Upper lobe of left lung (tissue), 6 donors: ENCODE data around the gene FLNC. TPM values are rescaled to one million over a fixed set of nuclear protein-coding genes. Genes with fewer than 3 reads are reported as not detected.

ENCODE experiments used
- ATAC-seq, 2 donors: fragments of 200-7000 bp; cut with Tn5 transposase; one replicate each; pipeline ENCODE4 v1.9.1; 2022; ENCODE audit warnings: mild to moderate bottlenecking in 2 of 2, moderate library complexity in 2 of 2; ENCODE audit not compliant: low FRiP score in 2 of 2
- DNase-seq, 2 donors: peaks; one replicate each; pipeline ENCODE4 v3.0.0-alpha.2; 2019 to 2020
- H3K27ac ChIP-seq, 4 donors: fragments of 200-600 bp; sonication (generic); one replicate each; pipeline ENCODE4 v1.5.1; 2016 to 2019
- H3K27me3 ChIP-seq, 4 donors: fragments of 200-600 bp; sonication (generic); one replicate each; pipeline ENCODE4 v1.5.1; 2017 to 2019
- H3K36me3 ChIP-seq, 4 donors: fragments of 200-600 bp; sonication (generic); one replicate each; pipeline ENCODE4 v1.5.1; 2016 to 2019
- H3K4me1 ChIP-seq, 4 donors: fragments of 200-600 bp; sonication (generic); one replicate each; pipeline ENCODE4 v1.5.1; 2018 to 2019
- H3K4me3 ChIP-seq, 4 donors: fragments of 200-600 bp; sonication (generic); one replicate each; pipeline ENCODE4 v1.5.1; 2017 to 2019; ENCODE audit warnings: mild to moderate bottlenecking in 2 of 4, moderate library complexity in 1 of 4
- H3K9me3 ChIP-seq, 4 donors: fragments of 200-600 bp; sonication (generic); one replicate each; pipeline ENCODE4 v1.5.1; 2018 to 2019
- CTCF ChIP-seq, 6 experiments: fragments of 450-650 bp in 4 of 6; fragments of 200-600 bp in 2 of 6; sonication (generic) in 2 of 6; IDR thresholded peaks; one replicate each; pipeline ENCODE4 v1.5.1; 2016 to 2019; ENCODE audit warnings: antibody characterized with exemption in 6 of 6
- EP300 ChIP-seq, 4 donors: sonication (generic); formaldehyde crosslinking; IDR thresholded peaks; one replicate each; pipeline ENCODE4 v1.5.1; 2017; ENCODE audit warnings: antibody characterized with exemption in 4 of 4, control low read depth in 2 of 4
- POLR2A ChIP-seq, 4 donors: fragments of 450-650 bp; IDR thresholded peaks; one replicate each; pipeline ENCODE4 v1.5.1; 2016 to 2017; ENCODE audit warnings: antibody characterized with exemption in 4 of 4, mild to moderate bottlenecking in 2 of 4
- POLR2AphosphoS5 ChIP-seq, 2 donors: sonication (generic); formaldehyde crosslinking; IDR thresholded peaks; one replicate each; pipeline ENCODE4 v1.5.1; 2017; ENCODE audit warnings: antibody characterized with exemption in 2 of 2
- WGBS, 2 donors: methylation state at CpG; one replicate each; pipeline ENCODE4 v1.1.5; 2017 to 2018; 5-methylcytosine and 5-hydroxymethylcytosine counted together
- total RNA-seq, 6 donors: library from RNA; depleted of rRNA in 4 of 6; stranded (reverse); fragments of >200 nt in 4 of 6; gene quantifications; one replicate each; pipeline versions ENCODE4 v1.1.0 to v1.2.1, GENCODE V29; 2016 to 2021
- donor health status: DM: no; HTN: no; CAD: no; lungs with moderate emphysema.
- donor health status: DM: no; HTN: yes; CAD: no; lungs with severe emphysema.

The FLNC gene
- total RNA-seq, 6 donors from 2014 or later, result 2.1 to 19.6 (median 4.9) TPM

DNA sequence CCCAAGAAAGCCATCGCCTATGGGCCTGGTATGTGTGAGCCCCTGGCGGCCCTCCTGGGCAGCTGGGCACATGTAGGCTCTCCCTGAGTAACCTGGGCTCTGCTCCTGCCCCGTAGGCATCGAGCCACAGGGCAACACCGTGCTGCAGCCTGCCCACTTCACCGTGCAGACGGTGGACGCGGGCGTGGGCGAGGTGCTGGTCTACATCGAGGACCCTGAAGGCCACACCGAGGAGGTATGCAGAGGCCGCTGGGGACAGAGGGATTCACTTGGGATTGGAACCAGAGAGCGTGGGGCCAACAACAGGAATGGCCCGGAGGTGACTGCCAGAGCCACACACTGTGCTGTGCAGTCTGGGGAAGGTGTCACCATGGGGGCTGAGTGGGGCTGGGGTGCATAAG lies 7.3 kb downstream of the FLNC start:
- WGBS, 2 donors, result 92 to 93% methylated on average over 10 to 16 of the region's 16 CpGs
- H3K9me3 ChIP-seq, result no peaks in the 10 kb centered on the region
- no peak for TF ChIP-seq EP300 (IDR thresholded peaks at IDR 0.05)
- no peak for TF ChIP-seq CTCF (IDR thresholded peaks at IDR 0.05)
- TF ChIP-seq POLR2A (IDR thresholded peaks at IDR 0.05), result no peak
- no peak for TF ChIP-seq POLR2AphosphoS5 (IDR thresholded peaks at IDR 0.05)
- DNase-seq (peak in 1 of 2 donors; percentile 74), ATAC-seq (no peak)
- peaks cover 0 to 13% (median 4%) of the 10 kb centered on the region in 4 donors for H3K4me1 ChIP-seq
- H3K36me3 ChIP-seq, result no peaks in the 10 kb centered on the region
- peaks cover 0 to 7% (median 1%) of the 10 kb centered on the region in 4 donors for H3K27me3 ChIP-seq
- no peak overlapping the region for H3K4me3 ChIP-seq
- no peak overlapping the region for H3K27ac ChIP-seq

DNA sequence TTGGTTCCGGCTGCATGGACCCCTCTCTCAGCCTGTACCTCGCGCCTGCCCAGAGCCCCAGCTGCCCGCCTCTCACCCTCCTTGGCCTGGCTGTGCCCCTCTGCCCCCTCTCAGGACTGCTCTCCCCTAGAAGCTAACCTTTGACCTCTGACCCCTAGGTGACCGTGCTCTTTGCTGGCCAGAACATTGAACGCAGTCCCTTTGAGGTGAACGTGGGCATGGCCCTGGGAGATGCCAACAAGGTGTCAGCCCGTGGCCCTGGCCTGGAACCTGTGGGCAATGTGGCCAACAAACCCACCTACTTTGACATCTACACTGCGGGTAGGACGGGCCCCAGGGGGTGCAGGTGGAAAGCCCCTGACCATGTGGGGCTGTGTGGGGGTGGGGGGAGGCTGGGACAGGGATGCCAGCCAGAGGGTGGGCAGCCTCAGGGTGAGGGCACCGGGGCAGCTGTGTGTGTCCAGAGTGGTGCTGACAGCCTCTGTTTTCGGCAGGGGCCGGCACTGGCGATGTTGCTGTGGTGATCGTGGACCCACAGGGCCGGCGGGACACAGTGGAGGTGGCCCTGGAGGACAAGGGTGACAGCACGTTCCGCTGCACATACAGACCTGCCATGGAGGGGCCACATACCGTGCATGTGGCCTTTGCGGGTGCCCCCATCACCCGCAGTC lies 8.0 kb downstream of the FLNC start:
- no peak overlapping the region for H3K4me3 ChIP-seq
- peaks cover 0 to 6% (median under 1%) of the 10 kb centered on the region in 4 donors for H3K4me1 ChIP-seq
- no peak overlapping the region for H3K27ac ChIP-seq
- no peaks in the 10 kb centered on the region for H3K27me3 ChIP-seq
- H3K36me3 ChIP-seq, result no peaks in the 10 kb centered on the region
- DNase-seq (peak in 1 of 2 donors; percentile 77), ATAC-seq (no peak)
- 92 to 94% methylated on average over 6 to 21 of the region's 22 CpGs for whole genome bisulfite sequencing, 2 donors
- no peak for TF ChIP-seq CTCF (IDR thresholded peaks at IDR 0.05)
- no peak for TF ChIP-seq POLR2AphosphoS5 (IDR thresholded peaks at IDR 0.05)
- no peak for TF ChIP-seq EP300 (IDR thresholded peaks at IDR 0.05)
- TF ChIP-seq POLR2A (IDR thresholded peaks at IDR 0.05), result no peak
- H3K9me3 ChIP-seq, result no peaks in the 10 kb centered on the region

DNA sequence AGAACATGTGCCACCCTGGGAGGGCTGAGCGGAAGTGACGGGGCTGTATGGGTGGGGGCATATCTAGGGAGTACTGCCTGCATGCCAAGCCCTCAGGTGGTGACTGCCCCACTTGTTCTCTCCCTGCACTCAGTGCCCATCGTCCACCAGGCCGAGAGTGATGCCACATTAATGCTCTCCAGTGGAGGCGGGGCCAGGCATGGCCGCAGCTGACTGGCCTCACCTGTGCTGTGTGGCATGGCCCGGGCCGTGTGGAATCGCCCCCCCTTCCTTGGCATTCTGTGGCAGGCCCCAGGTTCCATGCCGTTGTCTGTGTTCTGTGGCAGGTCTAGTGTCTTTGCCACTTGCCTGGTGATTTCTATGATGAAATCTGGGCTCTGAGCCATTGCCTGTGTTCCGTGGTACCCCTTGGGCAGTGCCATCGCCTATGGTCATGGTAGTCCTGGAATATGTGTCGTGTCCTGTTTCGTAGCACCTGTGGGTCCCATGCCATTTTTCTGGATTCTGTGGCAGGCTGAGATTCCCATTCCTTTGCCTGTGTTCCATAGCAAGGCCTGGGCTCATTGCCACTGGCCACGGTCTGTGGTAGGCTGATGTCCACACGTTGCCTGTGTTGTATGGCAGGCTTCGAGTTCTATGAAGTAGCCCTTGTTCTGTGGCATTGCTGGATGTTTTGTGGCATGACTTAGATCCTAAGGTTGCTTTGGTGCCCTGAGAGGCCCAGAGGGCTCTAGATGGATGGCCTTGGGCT lies 8.9 kb downstream of the FLNC start:
- Histone ChIP-seq H3K36me3 (no peaks in the 10 kb centered on the region), H3K27ac (no peak overlapping the region), H3K27me3 (no peaks in the 10 kb centered on the region), H3K4me3 (no peak overlapping the region), H3K9me3 (no peaks in the 10 kb centered on the region), H3K4me1 (no peaks in the 10 kb centered on the region)
- peak in 1 of 2 donors; percentile 45 for DNase-seq
- ATAC-seq, result no peak
- TF ChIP-seq POLR2AphosphoS5 (IDR thresholded peaks at IDR 0.05), result no peak
- TF ChIP-seq CTCF (IDR thresholded peaks at IDR 0.05), result no peak
- TF ChIP-seq EP300 (IDR thresholded peaks at IDR 0.05), result no peak
- no peak for TF ChIP-seq POLR2A (IDR thresholded peaks at IDR 0.05)
- 95% methylated on average over 14 to 15 of the region's 17 CpGs for WGBS, 2 donors

GRCh38 chr7:128839751-128840177 lies 9.6 kb downstream of the FLNC start:
- no peak for TF ChIP-seq EP300 (IDR thresholded peaks at IDR 0.05)
- no peak for TF ChIP-seq CTCF (IDR thresholded peaks at IDR 0.05)
- no peak for TF ChIP-seq POLR2A (IDR thresholded peaks at IDR 0.05)
- no peak for TF ChIP-seq POLR2AphosphoS5 (IDR thresholded peaks at IDR 0.05)
- Histone ChIP-seq H3K36me3 (no peaks in the 10 kb centered on the region), H3K27ac (no peak overlapping the region), H3K4me1 (no peaks in the 10 kb centered on the region), H3K27me3 (no peaks in the 10 kb centered on the region), H3K9me3 (no peaks in the 10 kb centered on the region), H3K4me3 (no peak overlapping the region)
- peak in 1 of 2 donors; percentile 72 for DNase-seq
- 76 to 85% methylated on average over 7 to 13 of the region's 13 CpGs for WGBS, 2 donors
- no peak for ATAC-seq
